ENCODE data around the gene CCDC187. TPM values are rescaled to one million over a fixed set of nuclear protein-coding genes. Genes with fewer than 3 reads are reported as not detected.
"Not testable (repeated sequence)": the region's sequence is repeated elsewhere in the genome, so short reads cannot be mapped to it uniquely, and the experiment has no call there.

Gene CCDC187
- total RNA-seq, 1 donor: not detected

GRCh38 chr9:136322756-136323330 is 18.9 kb upstream of the CCDC187 start:
- Histone ChIP-seq H3K4me2 (ENCODE audit: insufficient read depth, low read length) (no peak overlapping the region), H3K27ac (ENCODE audit: low read depth, low read length) (no peak overlapping the region), H3K36me3 (ENCODE audit: insufficient read depth, low read length) (no peaks in the 10 kb centered on the region), H3K9me3 (ENCODE audit: low read depth, low read length) (peaks cover 3% of the 10 kb centered on the region), H2AFZ (ENCODE audit: low read length) (no peak overlapping the region), H3K79me2 (ENCODE audit: insufficient read depth, low read length) (peaks cover under 1% of the 10 kb centered on the region), H3K4me3 (ENCODE audit: insufficient read depth, low read length) (no peak overlapping the region), H4K20me1 (ENCODE audit: insufficient read depth, low read length) (no peaks in the 10 kb centered on the region), H3K4me1 (ENCODE audit: insufficient read depth, low read length) (peaks cover 15% of the 10 kb centered on the region), H3K27me3 (ENCODE audit: insufficient read depth, low read length) (no peaks in the 10 kb centered on the region)
- no peak for TF ChIP-seq CTCF (IDR thresholded peaks at IDR 0.05; ENCODE audit: extremely low read depth, low read depth, low read length)
- no peak for DNase-seq (ENCODE audit: insufficient read length, low spot score, missing footprints)

GRCh38 chr9:136321561-136321960 is 17.7 kb upstream of the CCDC187 start:
- H4K20me1 ChIP-seq (ENCODE audit: insufficient read depth, low read length): no peaks in the 10 kb centered on the region
- no peak overlapping the region for H3K4me2 ChIP-seq (ENCODE audit: insufficient read depth, low read length)
- H3K9me3 ChIP-seq (ENCODE audit: low read depth, low read length): peaks cover 3% of the 10 kb centered on the region
- no peak overlapping the region for H3K27ac ChIP-seq (ENCODE audit: low read depth, low read length)
- peaks cover 9% of the 10 kb centered on the region for H3K4me1 ChIP-seq (ENCODE audit: insufficient read depth, low read length)
- H3K36me3 ChIP-seq (ENCODE audit: insufficient read depth, low read length): no peaks in the 10 kb centered on the region
- no peak overlapping the region for H2AFZ ChIP-seq (ENCODE audit: low read length)
- no peaks in the 10 kb centered on the region for H3K79me2 ChIP-seq (ENCODE audit: insufficient read depth, low read length)
- no peak overlapping the region for H3K4me3 ChIP-seq (ENCODE audit: insufficient read depth, low read length)
- no peaks in the 10 kb centered on the region for H3K27me3 ChIP-seq (ENCODE audit: insufficient read depth, low read length)
- no peak for DNase-seq (ENCODE audit: insufficient read length, low spot score, missing footprints)
- no peak for TF ChIP-seq CTCF (IDR thresholded peaks at IDR 0.05; ENCODE audit: extremely low read depth, low read depth, low read length)

- H3K27ac ChIP-seq (ENCODE audit: low read depth, low read length); DNase-seq (ENCODE audit: insufficient read length, low spot score, missing footprints); H4K20me1 ChIP-seq (ENCODE audit: insufficient read depth, low read length); H3K4me1 ChIP-seq (ENCODE audit: insufficient read depth, low read length); H3K9me3 ChIP-seq (ENCODE audit: low read depth, low read length); H3K36me3 ChIP-seq (ENCODE audit: insufficient read depth, low read length); H2AFZ ChIP-seq (ENCODE audit: low read length); H3K4me2 ChIP-seq (ENCODE audit: insufficient read depth, low read length); H3K4me3 ChIP-seq (ENCODE audit: insufficient read depth, low read length); H3K79me2 ChIP-seq (ENCODE audit: insufficient read depth, low read length); H3K27me3 ChIP-seq (ENCODE audit: insufficient read depth, low read length): not testable (repeated sequence)
Measured at GRCh38 chr9:136320972-136321371, 17.1 kb upstream of the CCDC187 start.

GRCh38 chr9:136319955-136320354 is 16.1 kb upstream of the CCDC187 start:
- H3K4me3 ChIP-seq (ENCODE audit: insufficient read depth, low read length); H2AFZ ChIP-seq (ENCODE audit: low read length); H3K27ac ChIP-seq (ENCODE audit: low read depth, low read length); H3K4me2 ChIP-seq (ENCODE audit: insufficient read depth, low read length); H3K79me2 ChIP-seq (ENCODE audit: insufficient read depth, low read length); H3K9me3 ChIP-seq (ENCODE audit: low read depth, low read length); H4K20me1 ChIP-seq (ENCODE audit: insufficient read depth, low read length); H3K4me1 ChIP-seq (ENCODE audit: insufficient read depth, low read length); DNase-seq (ENCODE audit: insufficient read length, low spot score, missing footprints); H3K36me3 ChIP-seq (ENCODE audit: insufficient read depth, low read length); H3K27me3 ChIP-seq (ENCODE audit: insufficient read depth, low read length): not testable (repeated sequence)

- H3K4me2 ChIP-seq (ENCODE audit: insufficient read depth, low read length); H3K79me2 ChIP-seq (ENCODE audit: insufficient read depth, low read length); H3K36me3 ChIP-seq (ENCODE audit: insufficient read depth, low read length); H3K27ac ChIP-seq (ENCODE audit: low read depth, low read length); H2AFZ ChIP-seq (ENCODE audit: low read length); H3K4me3 ChIP-seq (ENCODE audit: insufficient read depth, low read length); H3K27me3 ChIP-seq (ENCODE audit: insufficient read depth, low read length); DNase-seq (ENCODE audit: insufficient read length, low spot score, missing footprints); H3K9me3 ChIP-seq (ENCODE audit: low read depth, low read length); H4K20me1 ChIP-seq (ENCODE audit: insufficient read depth, low read length); H3K4me1 ChIP-seq (ENCODE audit: insufficient read depth, low read length): not testable (repeated sequence)
Measured at GRCh38 chr9:136319244-136319643, 15.3 kb upstream of the CCDC187 start.

Measured in osteoblast (primary cell).